ENCODE measurements around the gene EMD. TPM values are rescaled to one million over a fixed set of nuclear protein-coding genes. Genes with fewer than 3 reads are reported as not detected.

EMD gene
- total RNA-seq, 1 donor from 2014 or later, result 76.3 TPM

- H3K9me3 Mint-ChIP-seq, result no peaks in the 10 kb centered on the region
- peak overlapping the region; percentile 44 for H3K4me3 Mint-ChIP-seq
- H3K27ac Mint-ChIP-seq, result peak overlapping the region; percentile 7
- H3K4me1 Mint-ChIP-seq, result peaks cover 12% of the 10 kb centered on the region
- no peak for DNase-seq (ENCODE audit: low spot score in 2 of 2, unreplicated experiment in 2 of 2)
- no peak for TF ChIP-seq CTCF (IDR thresholded peaks at IDR 0.05; ENCODE audit: unreplicated experiment)
- H3K36me3 Mint-ChIP-seq, result peaks cover 4% of the 10 kb centered on the region
- H3K27me3 Mint-ChIP-seq (ENCODE audit: low read depth), result no peaks in the 10 kb centered on the region
Measured at GRCh38 chrX:154408659-154409221, 29.6 kb downstream of the EMD start.

- TF ChIP-seq CTCF (IDR thresholded peaks at IDR 0.05; ENCODE audit: unreplicated experiment), result no peak
- Mint-ChIP-seq H3K9me3 (no peaks in the 10 kb centered on the region), H3K4me3 (peak within 1 kb of the TSS; percentile 44), H3K27me3 (ENCODE audit: low read depth) (no peaks in the 10 kb centered on the region), H3K27ac (peak within 1 kb of the TSS; percentile 80), H3K36me3 (peaks cover 2% of the 10 kb centered on the region), H3K4me1 (peaks cover 12% of the 10 kb centered on the region)
- no peak for DNase-seq (ENCODE audit: low spot score in 2 of 2, unreplicated experiment in 2 of 2)
Measured at GRCh38 chrX:154409222-154409871, 30.3 kb downstream of the EMD start, which contains the start of gene DNASE1L1. Gene DNASE1L1 (minus strand): TSS chrX:154409254. CDS start chrX:154405568, 3,686 bp downstream.

GRCh38 chrX:154411981-154412340, 32.9 kb downstream of the EMD start:
- no peaks in the 10 kb centered on the region for H3K36me3 Mint-ChIP-seq
- no peak for TF ChIP-seq CTCF (IDR thresholded peaks at IDR 0.05; ENCODE audit: unreplicated experiment)
- DNase-seq (ENCODE audit: low spot score in 2 of 2, unreplicated experiment in 2 of 2), result peak in 1 of 2 experiments; percentile 54
- no peak overlapping the region for H3K27ac Mint-ChIP-seq
- H3K27me3 Mint-ChIP-seq (ENCODE audit: low read depth), result no peaks in the 10 kb centered on the region
- H3K9me3 Mint-ChIP-seq, result peaks cover 3% of the 10 kb centered on the region
- H3K4me1 Mint-ChIP-seq, result peaks cover 12% of the 10 kb centered on the region
- H3K4me3 Mint-ChIP-seq, result peak overlapping the region; percentile 69

- Mint-ChIP-seq H3K4me3 (peak overlapping the region; percentile 69), H3K4me1 (peaks cover 12% of the 10 kb centered on the region), H3K27ac (no peak overlapping the region), H3K27me3 (ENCODE audit: low read depth) (no peaks in the 10 kb centered on the region), H3K36me3 (no peaks in the 10 kb centered on the region), H3K9me3 (peaks cover 3% of the 10 kb centered on the region)
- DNase-seq (ENCODE audit: low spot score in 2 of 2, unreplicated experiment in 2 of 2), result no peak
- TF ChIP-seq CTCF (IDR thresholded peaks at IDR 0.05; ENCODE audit: unreplicated experiment), result no peak
Measured at GRCh38 chrX:154412468-154412867, 33.4 kb downstream of the EMD start.

GRCh38 chrX:154413142-154413541, 34.0 kb downstream of the EMD start:
- Mint-ChIP-seq H3K9me3 (peaks cover 3% of the 10 kb centered on the region), H3K4me3 (no peak overlapping the region), H3K27me3 (ENCODE audit: low read depth) (no peaks in the 10 kb centered on the region), H3K27ac (no peak overlapping the region), H3K4me1 (peaks cover 12% of the 10 kb centered on the region), H3K36me3 (no peaks in the 10 kb centered on the region)
- no peak for DNase-seq (ENCODE audit: low spot score in 2 of 2, unreplicated experiment in 2 of 2)
- TF ChIP-seq CTCF (IDR thresholded peaks at IDR 0.05; ENCODE audit: unreplicated experiment), result no peak
